Endometrial microvascular endothelial cells (primary cell): Measurements from ENCODE around the gene SIPA1L3. TPM values are rescaled to one million over a fixed set of nuclear protein-coding genes. Genes with fewer than 3 reads are reported as not detected.
"Not testable (repeated sequence)": the region's sequence is repeated elsewhere in the genome, so short reads cannot be mapped to it uniquely, and the experiment has no call there.

Source experiments
- in situ Hi-C: cut with HindIII; loops from 2 replicates; pipeline ENCODE4 v1.10.0; 2017; ENCODE audit warnings: low sequenced_read_pairs, low pct_unique_long_range_greater_than_20kb; ENCODE audit errors: inconsistent ontology term
- total RNA-seq: library from RNA; depleted of rRNA; stranded (reverse); fragments of >200 nt; gene quantifications from one replicate; pipeline ENCODE4 v1.2.3, GENCODE V29; 2015; ENCODE audit errors: inconsistent ontology term

SIPA1L3 gene, protein sequence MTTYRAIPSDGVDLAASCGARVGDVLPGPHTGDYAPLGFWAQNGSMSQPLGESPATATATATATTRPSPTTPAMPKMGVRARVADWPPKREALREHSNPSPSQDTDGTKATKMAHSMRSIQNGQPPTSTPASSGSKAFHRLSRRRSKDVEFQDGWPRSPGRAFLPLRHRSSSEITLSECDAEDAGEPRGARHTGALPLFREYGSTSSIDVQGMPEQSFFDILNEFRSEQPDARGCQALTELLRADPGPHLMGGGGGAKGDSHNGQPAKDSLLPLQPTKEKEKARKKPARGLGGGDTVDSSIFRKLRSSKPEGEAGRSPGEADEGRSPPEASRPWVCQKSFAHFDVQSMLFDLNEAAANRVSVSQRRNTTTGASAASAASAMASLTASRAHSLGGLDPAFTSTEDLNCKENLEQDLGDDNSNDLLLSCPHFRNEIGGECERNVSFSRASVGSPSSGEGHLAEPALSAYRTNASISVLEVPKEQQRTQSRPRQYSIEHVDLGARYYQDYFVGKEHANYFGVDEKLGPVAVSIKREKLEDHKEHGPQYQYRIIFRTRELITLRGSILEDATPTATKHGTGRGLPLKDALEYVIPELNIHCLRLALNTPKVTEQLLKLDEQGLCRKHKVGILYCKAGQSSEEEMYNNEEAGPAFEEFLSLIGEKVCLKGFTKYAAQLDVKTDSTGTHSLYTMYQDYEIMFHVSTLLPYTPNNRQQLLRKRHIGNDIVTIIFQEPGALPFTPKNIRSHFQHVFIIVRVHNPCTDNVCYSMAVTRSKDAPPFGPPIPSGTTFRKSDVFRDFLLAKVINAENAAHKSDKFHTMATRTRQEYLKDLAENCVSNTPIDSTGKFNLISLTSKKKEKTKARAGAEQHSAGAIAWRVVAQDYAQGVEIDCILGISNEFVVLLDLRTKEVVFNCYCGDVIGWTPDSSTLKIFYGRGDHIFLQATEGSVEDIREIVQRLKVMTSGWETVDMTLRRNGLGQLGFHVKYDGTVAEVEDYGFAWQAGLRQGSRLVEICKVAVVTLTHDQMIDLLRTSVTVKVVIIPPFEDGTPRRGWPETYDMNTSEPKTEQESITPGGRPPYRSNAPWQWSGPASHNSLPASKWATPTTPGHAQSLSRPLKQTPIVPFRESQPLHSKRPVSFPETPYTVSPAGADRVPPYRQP (N-terminal part only)
- 31.5 TPM for total RNA-seq

DNA sequence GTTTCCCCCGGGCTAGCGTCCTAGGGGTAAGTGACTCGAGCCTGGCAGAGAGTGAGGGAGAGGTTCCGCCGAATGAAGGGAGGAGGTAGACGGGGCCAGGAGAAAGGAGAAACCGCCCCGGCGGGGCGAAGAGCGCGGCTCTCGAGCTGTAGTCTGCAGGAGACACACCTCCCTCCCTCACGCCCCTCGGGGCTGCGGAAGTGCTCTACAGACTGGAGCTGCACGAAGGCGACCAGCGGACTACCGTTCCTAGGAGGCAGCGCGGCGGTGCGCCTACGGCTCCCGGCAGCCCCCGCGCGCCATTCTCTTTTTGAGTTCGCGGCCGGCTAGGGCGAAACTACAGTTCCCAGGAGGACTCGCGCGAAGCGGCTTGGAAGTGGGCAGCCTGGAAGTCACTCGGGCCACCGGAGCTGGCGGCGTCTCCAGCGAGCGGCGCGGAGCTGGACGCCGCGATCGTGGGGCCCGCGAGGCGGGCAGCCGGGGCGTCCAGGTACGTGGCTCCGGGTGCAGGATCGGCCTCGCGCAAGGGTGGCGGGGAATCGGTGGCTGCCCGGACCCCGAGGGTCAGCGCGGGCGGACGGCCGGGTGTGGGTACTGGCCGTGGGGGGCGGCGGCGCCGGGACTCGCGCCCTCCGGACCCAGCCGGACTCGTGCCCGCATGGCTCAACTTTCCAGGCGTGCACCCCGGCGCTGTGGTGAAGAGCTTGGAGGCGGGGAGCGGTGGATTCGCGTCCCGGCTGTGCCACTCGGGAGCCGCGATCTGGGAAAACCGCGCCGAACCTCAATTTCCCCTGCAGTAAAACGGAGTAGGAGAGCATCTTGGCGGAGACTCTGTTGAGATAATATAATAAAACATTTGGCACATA lies at the start of gene SIPA1L3:
TSS of gene SIPA1L3 (plus strand) at position 340 of the 866 bp plus-strand sequence. CDS start 174,358 bp downstream, outside the sequence.
- in situ Hi-C loops = no loop called here

DNA sequence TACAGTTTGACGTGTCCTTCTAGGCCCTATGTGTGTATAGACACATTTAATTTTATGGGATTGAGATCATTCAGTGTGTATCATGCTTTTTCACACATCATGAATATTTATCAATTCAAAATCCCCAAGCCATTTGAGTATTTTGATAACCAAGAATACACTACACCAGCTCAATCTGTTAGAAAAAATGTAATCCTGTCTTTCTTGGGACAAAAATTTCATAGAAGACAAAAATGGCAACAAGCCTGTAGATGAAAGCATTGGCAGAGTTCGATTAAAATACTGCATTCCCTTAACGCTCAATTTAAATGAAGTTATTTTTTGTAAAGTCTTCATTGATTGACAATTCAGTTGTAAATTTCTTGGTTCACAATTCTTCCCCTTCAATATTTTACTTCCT lies 42.5 kb upstream of the SIPA1L3 start:
- in situ Hi-C loops = no loop called here

DNA sequence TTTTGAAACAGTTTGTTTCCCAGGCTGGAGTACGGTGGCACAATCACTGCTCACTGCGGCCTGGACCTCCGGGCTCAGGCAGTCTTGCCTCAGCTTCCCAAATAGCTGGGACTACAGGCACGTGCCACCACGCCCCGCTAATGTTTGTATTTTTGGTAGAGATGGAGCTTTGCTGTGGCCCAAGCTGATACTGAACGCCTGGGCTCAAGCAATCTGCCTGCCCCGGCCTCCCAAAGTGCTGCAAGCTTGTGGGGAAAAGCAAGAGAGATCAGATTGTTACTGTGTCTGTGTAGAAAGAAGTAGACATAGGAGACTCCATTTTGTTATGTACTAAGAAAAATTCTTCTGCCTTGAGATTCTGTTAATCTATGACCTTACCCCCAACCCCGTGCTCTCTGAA lies 41.1 kb upstream of the SIPA1L3 start:
- in situ Hi-C loops = not testable (repeated sequence)

DNA sequence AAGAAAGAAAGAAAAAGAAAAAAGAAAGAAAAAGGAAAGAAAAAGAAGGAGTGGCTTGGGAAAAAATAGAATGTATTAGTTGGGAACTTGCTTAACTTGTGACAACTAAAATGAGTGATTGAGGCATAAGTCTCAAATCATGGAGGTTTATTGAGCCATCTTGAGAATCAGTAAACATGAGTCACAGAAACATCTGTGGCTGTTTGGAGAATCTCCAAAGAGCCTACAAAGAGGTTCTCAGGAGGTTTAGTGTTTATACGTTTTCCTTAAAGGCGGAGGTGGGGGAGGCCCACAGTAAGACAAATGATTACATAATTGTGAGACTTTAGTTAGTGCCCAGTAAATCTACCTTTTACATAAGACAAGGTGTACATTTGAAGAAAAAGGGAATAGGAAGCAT lies 39.2 kb upstream of the SIPA1L3 start:
- in situ Hi-C loops = no loop called here

DNA sequence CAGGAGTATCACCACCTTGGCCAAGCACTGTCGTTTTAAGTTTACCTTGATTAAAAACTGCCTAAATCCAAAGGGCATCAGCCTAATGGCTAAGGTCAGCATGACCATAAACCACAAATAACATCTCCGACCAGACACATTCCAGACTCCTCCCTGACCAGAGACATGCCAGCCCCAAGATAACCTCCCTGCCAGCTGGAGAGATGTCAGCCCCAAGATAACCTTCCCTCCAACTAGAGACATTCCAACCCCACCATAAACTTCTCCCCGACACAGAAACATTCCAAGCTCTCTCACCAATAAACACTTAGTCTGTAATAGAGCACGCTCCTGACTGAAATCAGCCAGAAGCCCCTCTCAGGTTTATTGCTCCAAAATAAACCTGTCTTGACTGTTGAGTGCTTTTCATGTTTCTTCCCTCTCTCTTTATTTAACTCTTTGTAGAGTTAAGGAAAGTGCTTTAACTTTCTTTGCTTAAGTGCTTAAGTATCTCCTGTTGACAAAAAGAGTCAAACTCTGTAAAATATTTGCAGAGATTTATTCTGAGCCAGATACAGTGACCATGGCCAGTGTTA lies 37.2 kb upstream of the SIPA1L3 start:
- in situ Hi-C loops = no loop called here

DNA sequence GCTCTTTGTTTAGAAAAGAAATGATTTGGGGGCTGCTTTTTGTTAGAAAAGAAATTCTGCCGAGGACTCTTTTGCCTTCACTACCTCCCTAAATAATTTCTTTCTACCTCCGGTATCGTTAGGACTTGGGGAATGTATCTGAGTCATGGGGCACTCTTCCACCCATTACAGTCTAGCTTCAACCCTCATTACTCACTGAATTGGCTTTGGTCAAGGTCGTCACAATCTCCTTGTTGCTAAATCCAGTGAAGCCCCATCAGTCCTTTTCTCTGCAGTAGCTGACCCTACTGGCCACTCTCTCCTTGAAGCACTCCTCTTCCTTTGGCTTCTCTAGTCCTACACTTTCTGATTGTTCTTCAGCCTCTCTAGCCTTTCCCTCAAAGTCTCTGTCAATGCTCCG lies 34.6 kb upstream of the SIPA1L3 start:
- in situ Hi-C loops = no loop called here

DNA sequence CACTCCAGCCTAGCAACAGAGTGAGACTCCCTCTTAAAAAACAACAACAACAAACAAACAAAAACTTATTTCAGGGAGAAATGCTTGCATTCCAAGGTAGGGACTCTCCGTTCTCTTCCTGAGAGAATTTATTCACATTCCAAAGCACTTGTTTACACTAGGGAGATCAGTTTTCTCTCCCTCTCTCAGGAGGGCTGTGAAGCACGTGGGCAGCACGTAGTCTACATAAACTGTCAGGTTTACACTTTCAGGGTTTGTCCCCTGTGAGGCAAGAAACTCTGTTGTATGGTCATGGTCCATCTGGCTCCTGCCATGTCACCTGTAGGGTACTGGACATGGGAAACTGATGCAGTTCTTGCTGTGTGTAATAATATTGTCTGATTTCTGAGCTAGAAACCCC lies 32.2 kb upstream of the SIPA1L3 start:
- in situ Hi-C loops = no loop called here

DNA sequence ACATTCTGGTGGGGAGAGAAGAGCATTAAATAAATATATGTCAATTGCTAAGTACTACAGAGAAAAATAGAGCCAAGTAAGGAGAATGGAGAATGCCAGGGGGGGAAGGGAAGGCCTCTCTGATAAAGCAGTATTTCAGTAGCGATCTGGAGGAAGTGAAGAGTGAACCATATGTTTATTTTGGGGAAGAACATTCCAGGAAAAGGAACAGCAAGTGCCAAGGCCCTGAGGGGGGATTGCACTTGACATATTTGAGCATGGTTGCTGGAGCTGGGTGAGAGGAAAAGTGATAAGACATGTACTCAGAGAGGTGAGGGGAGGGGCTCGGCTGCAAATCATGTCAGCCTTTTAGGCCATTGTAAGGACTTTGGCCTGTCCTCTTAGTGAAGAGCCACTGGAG lies 31.0 kb upstream of the SIPA1L3 start:
- in situ Hi-C loops = no loop called here

DNA sequence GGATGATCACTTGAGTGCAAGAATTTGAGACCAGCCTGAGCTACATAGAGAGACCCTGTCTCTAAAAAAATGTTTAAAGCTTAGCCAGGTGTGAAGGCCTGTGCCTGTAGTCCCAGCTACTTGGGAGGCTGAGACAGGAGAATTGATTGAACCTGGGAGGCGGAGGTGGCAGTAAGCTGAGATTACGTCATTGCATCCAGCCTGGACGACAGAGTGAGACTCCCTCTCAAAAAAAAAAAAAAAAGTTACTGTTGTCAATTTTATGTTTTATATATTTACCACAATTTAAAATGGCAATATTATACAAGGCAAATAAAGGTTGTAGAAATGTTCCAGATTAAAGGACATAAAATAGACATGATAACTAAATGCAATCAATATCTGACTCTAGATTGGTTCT lies 29.9 kb upstream of the SIPA1L3 start:
- in situ Hi-C loops = no loop called here

DNA sequence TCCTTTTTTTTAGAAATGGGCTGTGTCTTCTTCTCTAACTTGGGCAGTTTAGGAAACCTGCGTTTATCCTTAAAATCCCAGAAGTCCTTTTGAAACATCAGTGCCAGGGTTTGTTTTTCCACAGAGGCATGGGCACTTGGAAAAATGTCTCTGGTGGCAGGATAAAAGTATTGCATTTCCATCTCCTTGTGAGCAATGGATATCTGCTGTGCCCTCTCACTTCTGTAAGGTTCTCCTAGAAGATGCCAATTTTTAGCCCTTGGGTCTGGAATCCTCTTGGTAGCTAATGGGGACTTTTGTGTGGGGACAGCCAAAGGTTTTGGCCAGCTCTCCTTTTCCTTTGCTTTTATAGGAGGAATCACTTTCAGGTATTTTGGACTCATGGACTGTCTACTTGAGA lies 21.6 kb upstream of the SIPA1L3 start:
- in situ Hi-C loops = no loop called here

DNA sequence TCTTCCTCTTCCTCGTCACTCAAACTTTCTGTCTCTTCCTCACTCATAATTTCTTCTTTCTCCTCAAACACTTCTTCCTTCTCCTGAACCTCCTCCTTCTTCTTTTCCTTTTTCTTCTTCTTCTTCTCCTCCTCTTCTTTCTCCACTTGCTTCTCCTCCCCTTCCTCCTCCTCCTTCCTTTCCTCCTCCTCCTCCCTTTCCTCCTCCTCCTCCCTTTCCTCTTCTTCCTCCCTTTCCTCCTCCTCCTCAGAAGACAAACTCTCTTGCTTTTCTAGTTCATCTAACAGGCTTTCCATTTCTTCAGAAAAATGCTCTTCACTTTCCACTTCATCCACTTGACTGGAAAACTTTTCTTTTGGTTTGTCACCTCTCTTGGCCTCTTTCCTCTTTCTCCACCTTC lies 20.4 kb upstream of the SIPA1L3 start:
- in situ Hi-C loops = no loop called here

DNA sequence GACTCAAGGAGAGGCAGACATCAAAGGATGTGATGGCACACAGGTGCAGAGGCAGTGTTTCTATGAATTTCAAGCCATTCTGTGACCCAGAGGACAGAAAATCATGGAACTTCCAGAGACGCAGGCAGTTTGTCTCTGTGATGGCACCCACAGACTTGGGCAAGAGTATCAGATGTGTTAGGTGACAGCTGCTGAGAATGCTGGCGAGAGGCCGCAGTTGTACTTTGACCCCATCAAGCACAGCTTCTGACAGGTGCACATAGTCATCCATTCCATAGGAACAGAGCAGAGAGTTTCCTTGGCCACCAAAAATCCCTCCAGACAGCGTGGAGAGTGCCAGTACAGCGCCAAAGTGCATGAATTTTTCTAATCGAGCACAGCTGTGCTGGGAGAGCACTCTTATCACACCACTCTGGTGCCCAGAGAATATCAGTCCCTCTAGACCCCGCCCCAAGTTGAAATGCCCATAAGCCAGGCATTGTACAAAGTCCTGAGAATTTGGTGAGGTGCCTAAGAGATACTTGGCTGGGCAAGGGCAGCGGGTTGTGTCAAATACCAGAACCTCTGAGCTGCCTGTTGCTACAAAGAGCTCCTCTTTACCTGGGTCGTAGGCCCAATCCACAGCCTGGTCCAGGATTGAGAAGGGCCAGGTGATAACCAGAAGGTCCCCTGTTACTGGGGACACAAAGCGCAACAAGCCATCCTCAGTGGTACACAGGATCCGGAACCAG lies 13.0 kb upstream of the SIPA1L3 start:
- in situ Hi-C loops = no loop called here

DNA sequence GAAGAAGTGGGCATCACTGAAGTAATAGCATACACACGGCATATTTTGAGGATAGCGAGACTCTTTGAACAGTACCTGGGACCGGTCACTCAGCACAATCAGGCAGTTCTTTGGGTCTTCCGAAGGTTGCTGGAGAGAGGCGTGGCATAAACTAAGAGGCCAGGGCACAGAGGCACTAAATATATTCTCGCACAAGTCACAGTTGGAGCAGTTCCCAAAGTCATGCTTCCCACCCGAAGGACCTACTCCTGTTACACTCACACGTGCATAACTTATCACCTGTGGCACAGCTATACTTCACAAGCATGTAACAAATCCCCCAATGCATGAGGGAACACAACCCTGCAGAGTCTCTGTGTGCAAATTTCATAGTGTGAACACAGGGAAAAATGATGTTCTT lies 10.8 kb upstream of the SIPA1L3 start:
- in situ Hi-C loops = no loop called here

DNA sequence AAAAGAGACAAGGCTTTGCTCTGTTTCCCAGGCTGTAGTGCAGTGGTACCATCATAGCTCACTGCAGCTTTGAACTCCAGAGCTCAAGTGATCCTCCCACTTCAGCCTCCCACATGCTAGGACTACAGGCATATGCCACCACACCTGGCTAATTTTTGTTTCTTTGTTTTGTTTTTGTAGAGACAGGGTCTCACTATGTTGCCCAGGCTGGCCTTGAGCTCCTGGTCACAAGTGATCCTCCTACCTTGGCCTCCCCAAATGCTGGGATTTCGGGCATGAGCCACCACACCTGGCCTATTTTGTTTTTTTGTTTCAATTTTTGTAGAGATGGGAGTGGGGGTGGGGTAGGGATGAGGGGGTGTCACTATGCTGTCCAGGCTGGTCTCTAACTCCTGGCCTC lies 7.6 kb upstream of the SIPA1L3 start:
- in situ Hi-C loops = no loop called here

DNA sequence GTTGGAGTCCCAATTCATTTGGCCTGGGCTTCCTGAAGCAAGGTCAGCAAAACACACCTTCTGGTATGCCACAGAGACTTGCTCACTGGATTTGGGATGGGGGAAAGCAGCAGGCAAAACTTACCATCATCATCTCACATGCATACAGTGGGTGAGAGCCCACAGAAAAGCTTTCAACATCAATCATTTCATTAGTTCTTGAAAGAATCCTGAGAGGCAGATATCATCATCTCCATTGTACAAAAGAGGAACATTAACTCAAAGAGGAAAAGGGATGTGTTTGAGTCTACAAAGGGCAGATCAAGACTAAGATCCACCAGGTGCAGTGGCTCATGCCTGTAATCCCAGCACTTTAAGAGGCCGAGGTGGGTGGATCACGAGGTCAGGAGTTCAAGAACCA lies 7.0 kb upstream of the SIPA1L3 start:
- in situ Hi-C loops = no loop called here

DNA sequence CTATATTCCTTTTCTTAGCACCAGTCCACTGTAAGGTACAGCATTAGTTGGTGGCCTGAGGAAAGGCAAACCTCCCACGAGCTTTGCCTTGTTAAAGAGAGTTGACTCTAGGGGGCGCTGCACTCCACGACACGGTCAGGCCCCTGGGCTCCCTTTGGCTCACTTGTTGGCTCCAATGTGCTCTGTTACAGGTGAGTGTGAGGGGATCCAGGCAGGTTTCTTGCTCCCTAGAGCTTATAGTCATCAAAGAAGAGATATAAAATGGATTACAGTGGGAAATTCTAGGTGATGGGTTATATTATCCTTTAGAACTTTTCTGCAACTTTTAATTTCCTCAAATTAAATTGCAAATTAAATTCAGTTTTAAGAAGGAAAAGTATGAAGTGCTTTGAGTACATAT lies 4.3 kb upstream of the SIPA1L3 start:
- in situ Hi-C loops = no loop called here

DNA sequence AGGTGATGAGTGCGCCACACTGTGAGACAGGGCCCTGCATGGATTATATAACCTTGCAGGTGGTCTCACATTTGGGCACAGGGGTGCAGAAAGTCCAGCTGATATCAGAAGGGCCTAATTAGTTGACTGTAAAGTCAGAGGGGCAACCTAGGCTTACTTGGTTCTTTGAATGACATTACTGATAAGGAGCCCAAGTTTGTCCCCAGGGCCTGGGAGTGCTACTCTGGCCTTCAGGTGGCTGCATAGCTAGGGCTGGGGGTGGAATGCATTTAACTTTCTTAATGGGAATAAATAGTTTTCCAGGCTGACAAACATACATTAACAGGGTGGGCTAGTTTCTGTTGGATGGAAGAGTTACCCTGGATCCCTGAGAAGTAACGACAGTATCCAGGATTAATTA lies 3.9 kb upstream of the SIPA1L3 start:
- in situ Hi-C loops = no loop called here
